HepG2 (cell line): Measurements from ENCODE around the gene MAMDC2.

ENCODE experiments used
- ATM ChIP-seq: fragments of 450-650 bp; IDR thresholded peaks from 2 replicates; pipeline ENCODE4 v1.7.1; 2017; ENCODE audit warnings: mild to moderate bottlenecking, borderline replicate concordance
- CEBPB ChIP-seq: IDR thresholded peaks from 2 replicates; pipeline ENCODE4 v1.6.1; 2011; ENCODE audit warnings: low read depth, low read length, improper control_type of control experiment, borderline replicate concordance
- CTCF ChIP-seq: sonication (generic); formaldehyde crosslinking; IDR thresholded peaks from 2 replicates; pipeline ENCODE4 v1.5.0; 2020; ENCODE audit warnings: mild to moderate bottlenecking, missing genetic modification reagents, moderate library complexity
- DBP ChIP-seq: sonication (generic); formaldehyde crosslinking; IDR thresholded peaks from 2 replicates; pipeline ENCODE4 v1.4.0; 2020; ENCODE audit warnings: missing genetic modification reagents; ENCODE audit errors: not compliant biosample characterization
- FOSL2 ChIP-seq: sonication (generic); formaldehyde crosslinking; IDR thresholded peaks from 2 replicates; pipeline ENCODE4 v1.4.0; 2020; ENCODE audit warnings: missing genetic modification reagents
- FOXP1 ChIP-seq, 2 experiments: fragments of 450-650 bp in 1 of 2; IDR thresholded peaks; 2 replicates each; pipeline ENCODE4 v1.6.1; 2017 to 2018; ENCODE audit warnings: antibody characterized with exemption in 1 of 2
- LBX2 ChIP-seq: sonication (generic); formaldehyde crosslinking; IDR thresholded peaks from 2 replicates; pipeline ENCODE4 v1.5.0; 2020; ENCODE audit warnings: missing genetic modification reagents, mild to moderate bottlenecking, borderline replicate concordance
- NFYB ChIP-seq: sonication (generic); formaldehyde crosslinking; IDR thresholded peaks from 2 replicates; pipeline ENCODE4 v1.4.0; 2020; ENCODE audit warnings: missing genetic modification reagents
- PAF1 ChIP-seq: IDR thresholded peaks from 2 replicates; pipeline ENCODE4 v1.6.1; 2016; ENCODE audit warnings: missing genetic modification reagents, missing compliant biosample characterization
- POLR2A ChIP-seq, 2 experiments: IDR thresholded peaks; 2 replicates each; pipeline ENCODE4 v1.6.1; 2011; ENCODE audit warnings: low read depth in 2 of 2, low read length in 2 of 2, mild to moderate bottlenecking in 1 of 2, moderate library complexity in 1 of 2; ENCODE audit not compliant: insufficient read depth in 1 of 2
- SRF ChIP-seq: IDR thresholded peaks from 2 replicates; pipeline ENCODE4 v1.6.1; 2011; ENCODE audit warnings: mild to moderate bottlenecking, low read depth, low read length, moderate library complexity
- TAF1 ChIP-seq: sonication (generic); formaldehyde crosslinking; IDR thresholded peaks from 2 replicates; pipeline ENCODE4 v1.4.0; 2020; ENCODE audit warnings: missing genetic modification reagents
- USF2 ChIP-seq, 2 experiments: sonication (generic) in 1 of 2; formaldehyde crosslinking in 1 of 2; IDR thresholded peaks; 2 replicates each; pipeline versions ENCODE4 v1.5.1 to v1.6.1; 2011 to 2020; ENCODE audit warnings: borderline replicate concordance in 1 of 2, low read depth in 1 of 2, low read length in 1 of 2, mild to moderate bottlenecking in 1 of 2, missing genetic modification reagents in 1 of 2, moderate library complexity in 1 of 2
- ZZZ3 ChIP-seq: sonication (generic); formaldehyde crosslinking; IDR thresholded peaks from 2 replicates; pipeline ENCODE4 v1.4.0; 2020; ENCODE audit warnings: missing genetic modification reagents, mild to moderate bottlenecking, borderline replicate concordance

- TF ChIP-seq SRF, result no peak
- TF ChIP-seq CEBPB, result no peak
- TF ChIP-seq CTCF (CRISPR knock-in tag), result no peak
- TF ChIP-seq NFYB (CRISPR knock-in tag), result no peak
- no peak for TF ChIP-seq LBX2 (CRISPR knock-in tag)
- TF ChIP-seq TAF1, result no peak
- no peak for TF ChIP-seq ATM
- TF ChIP-seq POLR2A (IDR thresholded peaks at IDR 0.05; ENCODE audit: insufficient read depth in 1 of 2, low read depth in 2 of 2, low read length in 2 of 2), result no peak
- no peak for TF ChIP-seq PAF1 (CRISPR knock-in tag)
- TF ChIP-seq FOSL2 (CRISPR knock-in tag), result no peak
- no peak for TF ChIP-seq ZZZ3 (CRISPR knock-in tag)
- TF ChIP-seq USF2 (IDR thresholded peaks at IDR 0.05; ENCODE audit: low read depth, low read length), result no peak
- no peak for TF ChIP-seq USF2 (CRISPR knock-in tag; IDR thresholded peaks at IDR 0.05; ENCODE audit: borderline replicate concordance)
- TF ChIP-seq DBP (CRISPR knock-in tag), result no peak
- TF ChIP-seq FOXP1 (IDR thresholded peaks at IDR 0.05), result no peak
- no peak for TF ChIP-seq FOXP1 (CRISPR knock-in tag; IDR thresholded peaks at IDR 0.05)
Measured at GRCh38 chr9:70168521-70168920, 124.9 kb downstream of the MAMDC2 start.
